WTC11 (cell line): Measurements from ENCODE around the gene GPX2. TPM values are rescaled to one million over a fixed set of nuclear protein-coding genes. Genes with fewer than 3 reads are reported as not detected.

ENCODE experiments used
- ATAC-seq: fragments of 200-7000 bp; cut with Tn5 transposase; 2 replicates; pipeline ENCODE4 v1.10.0; 2021; ENCODE audit warnings: mild to moderate bottlenecking, moderate library complexity
- CTCF ChIA-PET: fragments of 300-600 bp; sonication (Branson Sonifier 250); formaldehyde crosslinking; loops from one replicate; lab custom pipeline; 2021; ENCODE audit warnings: antibody characterized with exemption; lab: Charles Lee
- POLR2A ChIA-PET: fragments of 350-600 bp; sonication (Branson Sonifier 250); formaldehyde crosslinking; loops from one replicate; lab custom pipeline; 2021; ENCODE audit warnings: antibody characterized with exemption; lab: Charles Lee
- DNase-seq: peaks from one replicate; pipeline ENCODE4 v3.0.0; 2021; ENCODE audit warnings: low spot score
- H3K27ac Mint-ChIP-seq: 2 replicates; pipeline ENCODE4 v1.8.0; 2021; ENCODE audit warnings: mixed read lengths
- H3K27me3 Mint-ChIP-seq: 2 replicates; pipeline ENCODE4 v1.8.0; 2021; ENCODE audit warnings: low read depth, mild to moderate bottlenecking, moderate library complexity, mixed read lengths
- H3K36me3 Mint-ChIP-seq: 2 replicates; pipeline ENCODE4 v1.8.0; 2021; ENCODE audit warnings: mixed read lengths
- H3K4me1 Mint-ChIP-seq: 2 replicates; pipeline ENCODE4 v1.8.0; 2022; ENCODE audit warnings: mixed read lengths
- H3K4me3 Mint-ChIP-seq: 2 replicates; pipeline ENCODE4 v1.8.0; 2021; ENCODE audit warnings: mild to moderate bottlenecking, moderate library complexity, mixed read lengths
- H3K9me3 Mint-ChIP-seq: 2 replicates; pipeline ENCODE4 v1.8.0; 2021; ENCODE audit warnings: mixed read lengths
- AR ChIP-seq: fragments of 250-450 bp; sonication (Bioruptor Pico); IDR thresholded peaks from 2 replicates; pipeline ENCODE4 v1.9.0; 2021; ENCODE audit warnings: mild to moderate bottlenecking
- CBFB ChIP-seq: sonication (generic); formaldehyde crosslinking; IDR thresholded peaks from 2 replicates; pipeline ENCODE4 v1.8.1; 2022; ENCODE audit warnings: mild to moderate bottlenecking, low read depth, missing genetic modification reagents
- CREM ChIP-seq: sonication (generic); formaldehyde crosslinking; IDR thresholded peaks from 2 replicates; pipeline ENCODE4 v1.8.1; 2022; ENCODE audit warnings: mild to moderate bottlenecking, missing genetic modification reagents, moderate library complexity
- FOXJ3 ChIP-seq: sonication (generic); formaldehyde crosslinking; IDR thresholded peaks from 2 replicates; pipeline ENCODE4 v1.9.0; 2021; ENCODE audit warnings: missing genetic modification reagents, mild to moderate bottlenecking, borderline replicate concordance
- MAX ChIP-seq: sonication (generic); formaldehyde crosslinking; IDR thresholded peaks from 2 replicates; pipeline ENCODE4 v1.8.0; 2022; ENCODE audit warnings: mild to moderate bottlenecking, missing genetic modification reagents
- MYBL2 ChIP-seq: sonication (generic); formaldehyde crosslinking; IDR thresholded peaks from 2 replicates; pipeline ENCODE4 v1.8.1; 2023; ENCODE audit warnings: mild to moderate bottlenecking, moderate library complexity, missing genetic modification reagents
- NR2C2 ChIP-seq: sonication (generic); formaldehyde crosslinking; IDR thresholded peaks from 2 replicates; pipeline ENCODE4 v1.8.0; 2022; ENCODE audit warnings: mild to moderate bottlenecking, missing genetic modification reagents
- RELA ChIP-seq: sonication (generic); formaldehyde crosslinking; IDR thresholded peaks from 2 replicates; pipeline ENCODE4 v1.8.1; 2022; ENCODE audit warnings: missing genetic modification reagents, mild to moderate bottlenecking, borderline replicate concordance
- SP1 ChIP-seq: sonication (generic); formaldehyde crosslinking; conservative IDR thresholded peaks from 2 replicates; pipeline ENCODE4 v1.8.1; 2022; ENCODE audit warnings: missing genetic modification reagents
- TCF7 ChIP-seq: sonication (generic); formaldehyde crosslinking; IDR thresholded peaks from 2 replicates; pipeline ENCODE4 v1.8.0; 2022; ENCODE audit warnings: mild to moderate bottlenecking, low read depth, missing genetic modification reagents, moderate library complexity
- TEAD1 ChIP-seq: sonication (generic); formaldehyde crosslinking; IDR thresholded peaks from 2 replicates; pipeline ENCODE4 v1.8.0; 2022; ENCODE audit warnings: mild to moderate bottlenecking, missing genetic modification reagents
- ZNF219 ChIP-seq: sonication (generic); formaldehyde crosslinking; IDR thresholded peaks from 2 replicates; pipeline ENCODE4 v1.8.0; 2023; ENCODE audit warnings: missing genetic modification reagents, mild to moderate bottlenecking, borderline replicate concordance
- ZNF512 ChIP-seq: sonication (generic); formaldehyde crosslinking; IDR thresholded peaks from 2 replicates; pipeline ENCODE4 v1.8.1; 2022; ENCODE audit warnings: missing genetic modification reagents, borderline replicate concordance
- total RNA-seq: library from RNA; stranded (reverse); gene quantifications from 3 replicates; pipeline ENCODE4 v1.2.3, GENCODE V29; 2021
- TF ChIP-seq, protein P1 (sequence below): sonication (generic); formaldehyde crosslinking; IDR thresholded peaks from 2 replicates; pipeline ENCODE4 v1.8.1; 2022; ENCODE audit warnings: mild to moderate bottlenecking, missing genetic modification reagents, moderate library complexity, borderline replicate concordance
- TF ChIP-seq, protein P2 (sequence below): sonication (generic); formaldehyde crosslinking; IDR thresholded peaks from 2 replicates; pipeline ENCODE4 v1.8.0; 2022; ENCODE audit warnings: mild to moderate bottlenecking, missing genetic modification reagents
- TF ChIP-seq, protein P3 (sequence below): sonication (generic); formaldehyde crosslinking; IDR thresholded peaks from 2 replicates; pipeline ENCODE4 v1.8.1; 2022; ENCODE audit warnings: low read depth, missing genetic modification reagents, borderline replicate concordance

GPX2 gene
- total RNA-seq, 1 experiment from 2014 or later = 1.5 TPM

GRCh38 chr14:64906022-64906421, 36.5 kb downstream of the GPX2 start:
- no peaks in the 10 kb centered on the region for H3K36me3 Mint-ChIP-seq
- H3K4me1 Mint-ChIP-seq = no peaks in the 10 kb centered on the region
- TF ChIP-seq, protein P1, sequence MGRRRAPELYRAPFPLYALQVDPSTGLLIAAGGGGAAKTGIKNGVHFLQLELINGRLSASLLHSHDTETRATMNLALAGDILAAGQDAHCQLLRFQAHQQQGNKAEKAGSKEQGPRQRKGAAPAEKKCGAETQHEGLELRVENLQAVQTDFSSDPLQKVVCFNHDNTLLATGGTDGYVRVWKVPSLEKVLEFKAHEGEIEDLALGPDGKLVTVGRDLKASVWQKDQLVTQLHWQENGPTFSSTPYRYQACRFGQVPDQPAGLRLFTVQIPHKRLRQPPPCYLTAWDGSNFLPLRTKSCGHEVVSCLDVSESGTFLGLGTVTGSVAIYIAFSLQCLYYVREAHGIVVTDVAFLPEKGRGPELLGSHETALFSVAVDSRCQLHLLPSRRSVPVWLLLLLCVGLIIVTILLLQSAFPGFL = no peak
- TF ChIP-seq ZNF219 (no peak), AR (no peak), ZNF512 (CRISPR knock-in tag) (no peak), CBFB (CRISPR knock-in tag) (no peak), CREM (no peak), MYBL2 (CRISPR knock-in tag) (no peak), SP1 (no peak), TCF7 (CRISPR knock-in tag) (no peak), FOXJ3 (CRISPR knock-in tag) (no peak), NR2C2 (CRISPR knock-in tag) (no peak)
- TF ChIP-seq, protein P2, sequence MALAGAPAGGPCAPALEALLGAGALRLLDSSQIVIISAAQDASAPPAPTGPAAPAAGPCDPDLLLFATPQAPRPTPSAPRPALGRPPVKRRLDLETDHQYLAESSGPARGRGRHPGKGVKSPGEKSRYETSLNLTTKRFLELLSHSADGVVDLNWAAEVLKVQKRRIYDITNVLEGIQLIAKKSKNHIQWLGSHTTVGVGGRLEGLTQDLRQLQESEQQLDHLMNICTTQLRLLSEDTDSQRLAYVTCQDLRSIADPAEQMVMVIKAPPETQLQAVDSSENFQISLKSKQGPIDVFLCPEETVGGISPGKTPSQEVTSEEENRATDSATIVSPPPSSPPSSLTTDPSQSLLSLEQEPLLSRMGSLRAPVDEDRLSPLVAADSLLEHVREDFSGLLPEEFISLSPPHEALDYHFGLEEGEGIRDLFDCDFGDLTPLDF (CRISPR knock-in tag) = no peak
- TF ChIP-seq, protein P3, sequence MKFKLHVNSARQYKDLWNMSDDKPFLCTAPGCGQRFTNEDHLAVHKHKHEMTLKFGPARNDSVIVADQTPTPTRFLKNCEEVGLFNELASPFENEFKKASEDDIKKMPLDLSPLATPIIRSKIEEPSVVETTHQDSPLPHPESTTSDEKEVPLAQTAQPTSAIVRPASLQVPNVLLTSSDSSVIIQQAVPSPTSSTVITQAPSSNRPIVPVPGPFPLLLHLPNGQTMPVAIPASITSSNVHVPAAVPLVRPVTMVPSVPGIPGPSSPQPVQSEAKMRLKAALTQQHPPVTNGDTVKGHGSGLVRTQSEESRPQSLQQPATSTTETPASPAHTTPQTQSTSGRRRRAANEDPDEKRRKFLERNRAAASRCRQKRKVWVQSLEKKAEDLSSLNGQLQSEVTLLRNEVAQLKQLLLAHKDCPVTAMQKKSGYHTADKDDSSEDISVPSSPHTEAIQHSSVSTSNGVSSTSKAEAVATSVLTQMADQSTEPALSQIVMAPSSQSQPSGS (CRISPR knock-in tag) = no peak
- CTCF ChIA-PET = interaction anchor here (0.7 to 1.2 kb wide), 2 partner anchors 14 to 269 kb away, joined by 3 read pairs; no protein-coding TSS in a partner anchor
- peaks cover 4% of the 10 kb centered on the region for H3K27me3 Mint-ChIP-seq
- DNase-seq (no peak), ATAC-seq (no peak)
- H3K4me3 Mint-ChIP-seq = no peak overlapping the region
- POLR2A ChIA-PET = no interaction called here
- H3K27ac Mint-ChIP-seq = no peak overlapping the region
- H3K9me3 Mint-ChIP-seq = no peaks in the 10 kb centered on the region

GRCh38 chr14:64899958-64900357, 42.6 kb downstream of the GPX2 start:
- DNase-seq (no peak), ATAC-seq (no peak)
- Mint-ChIP-seq H3K27ac (no peak overlapping the region), H3K36me3 (peaks cover 2% of the 10 kb centered on the region; the same call in 1 of the 2 replicates), H3K4me1 (no peaks in the 10 kb centered on the region), H3K9me3 (peaks cover 3% of the 10 kb centered on the region; the same call in 1 of the 2 replicates), H3K27me3 (peaks cover 10% of the 10 kb centered on the region), H3K4me3 (no peak overlapping the region)
- ChIA-PET CTCF (interaction anchor here (0.7 to 2.1 kb wide), 3 partner anchors 11 to 346 kb away, joined by 4 to 9 read pairs (median 8); no protein-coding TSS in a partner anchor), POLR2A (no interaction called here)
- TF ChIP-seq RELA (CRISPR knock-in tag) (no peak), MAX (CRISPR knock-in tag) (no peak), TEAD1 (CRISPR knock-in tag) (no peak), CBFB (CRISPR knock-in tag) (no peak)
- TF ChIP-seq, protein P2 (CRISPR knock-in tag) = no peak
